ENCODE results near the gene SLAMF7. TPM values are rescaled to one million over a fixed set of nuclear protein-coding genes. Genes with fewer than 3 reads are reported as not detected.

The SLAMF7 gene
- total and polyA plus RNA-seq, 11 donors: 0.21 to 28.0 (median 0.34) TPM; not detected in 4

DNA sequence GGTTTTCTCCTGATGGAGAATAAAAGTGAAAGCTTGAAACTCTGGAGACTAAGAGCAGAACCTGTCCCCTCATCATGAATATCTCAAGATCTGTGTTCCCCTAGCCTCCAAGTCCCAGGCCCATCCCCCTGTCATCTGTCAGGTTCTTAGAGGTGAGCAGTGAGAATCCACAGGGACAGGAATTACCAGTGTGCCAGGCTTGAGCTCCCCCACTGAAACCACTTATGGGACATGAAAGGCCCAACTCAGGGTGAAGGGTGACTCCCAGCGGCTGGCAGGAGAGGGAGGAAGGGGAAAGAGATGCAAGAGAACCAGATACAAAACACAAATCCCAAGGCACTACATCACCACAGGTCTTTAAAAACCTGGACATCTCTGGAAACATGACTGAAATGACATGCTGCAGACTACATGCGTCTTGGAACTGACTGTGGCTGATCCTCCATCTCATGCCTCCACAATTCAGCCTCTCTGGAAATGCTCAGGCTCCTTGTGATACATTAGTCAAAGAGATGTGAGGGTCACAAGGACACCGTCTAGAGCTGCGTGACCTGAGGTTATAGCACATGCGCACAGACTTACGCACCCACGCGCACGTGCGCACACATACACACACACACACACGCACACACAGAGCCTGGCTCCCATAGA is 50.1 kb downstream of the SLAMF7 start:
- intact Hi-C loops (cut with DNase I): no loop called here
- Histone ChIP-seq H3K27ac (no peak overlapping the region), H3K36me3 (no peaks in the 10 kb centered on the region), H3K9me3 (no peaks in the 10 kb centered on the region), H3K4me3 (no peak overlapping the region), H3K4me1 (no peaks in the 10 kb centered on the region), H3K27me3 (no peaks in the 10 kb centered on the region)
- DNase-seq: no peak
- no peak for ATAC-seq
- WGBS, 4 donors: 85 to 90% (median 86%) methylated on average over 11 of the region's 11 CpGs
- TF ChIP-seq, protein P1, sequence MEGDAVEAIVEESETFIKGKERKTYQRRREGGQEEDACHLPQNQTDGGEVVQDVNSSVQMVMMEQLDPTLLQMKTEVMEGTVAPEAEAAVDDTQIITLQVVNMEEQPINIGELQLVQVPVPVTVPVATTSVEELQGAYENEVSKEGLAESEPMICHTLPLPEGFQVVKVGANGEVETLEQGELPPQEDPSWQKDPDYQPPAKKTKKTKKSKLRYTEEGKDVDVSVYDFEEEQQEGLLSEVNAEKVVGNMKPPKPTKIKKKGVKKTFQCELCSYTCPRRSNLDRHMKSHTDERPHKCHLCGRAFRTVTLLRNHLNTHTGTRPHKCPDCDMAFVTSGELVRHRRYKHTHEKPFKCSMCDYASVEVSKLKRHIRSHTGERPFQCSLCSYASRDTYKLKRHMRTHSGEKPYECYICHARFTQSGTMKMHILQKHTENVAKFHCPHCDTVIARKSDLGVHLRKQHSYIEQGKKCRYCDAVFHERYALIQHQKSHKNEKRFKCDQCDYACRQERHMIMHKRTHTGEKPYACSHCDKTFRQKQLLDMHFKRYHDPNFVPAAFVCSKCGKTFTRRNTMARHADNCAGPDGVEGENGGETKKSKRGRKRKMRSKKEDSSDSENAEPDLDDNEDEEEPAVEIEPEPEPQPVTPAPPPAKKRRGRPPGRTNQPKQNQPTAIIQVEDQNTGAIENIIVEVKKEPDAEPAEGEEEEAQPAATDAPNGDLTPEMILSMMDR (IDR thresholded peaks at IDR 0.05): no peak
- TF ChIP-seq POLR2A (IDR thresholded peaks at IDR 0.05): no peak

DNA sequence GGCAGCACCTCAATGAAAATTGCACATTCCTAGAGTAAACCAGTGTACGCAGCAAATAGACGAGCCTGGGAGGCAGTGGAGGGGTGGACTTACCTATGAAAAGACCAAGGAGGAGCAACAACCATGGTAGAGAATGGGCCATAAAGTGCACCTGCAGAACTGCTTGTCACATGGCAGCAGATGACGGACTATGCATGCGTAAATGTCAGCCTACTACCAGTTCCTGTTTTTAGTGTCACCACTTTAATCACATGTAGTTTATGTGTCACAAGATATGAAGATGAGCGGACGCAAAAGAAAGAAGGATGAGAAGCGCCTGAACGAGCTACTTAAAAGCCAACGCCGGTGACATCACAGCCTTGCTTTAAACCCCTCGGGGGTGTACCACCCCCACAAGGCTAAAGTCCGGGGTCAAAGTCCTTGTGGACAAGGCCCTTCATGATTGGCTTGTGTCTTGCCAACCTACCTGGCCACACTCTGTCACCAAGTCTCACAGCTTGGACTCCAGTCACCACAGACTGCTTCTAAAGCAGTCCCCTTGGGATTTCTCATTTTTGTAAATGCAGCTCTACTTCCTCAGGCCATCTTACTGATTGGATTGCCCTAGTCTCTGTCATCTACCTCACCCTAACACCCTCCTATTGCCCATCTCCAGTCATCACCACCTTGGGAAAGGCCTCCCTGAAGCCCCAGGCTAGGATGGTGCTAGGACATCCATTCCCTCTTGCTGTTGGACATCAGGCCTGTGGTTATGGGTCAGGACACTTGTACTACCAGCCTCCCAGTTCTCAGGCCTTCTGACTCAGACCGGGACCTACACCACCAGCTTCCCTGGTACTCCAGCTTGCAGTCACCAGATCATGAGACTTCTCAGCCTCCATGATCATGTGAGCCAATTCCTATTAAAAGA is 50.9 kb downstream of the SLAMF7 start:
- peak in 1 of 4 donors; percentile 22 for ATAC-seq
- H3K27me3 ChIP-seq: no peaks in the 10 kb centered on the region
- intact Hi-C loops (cut with DNase I): no loop called here
- TF ChIP-seq, protein P1 (IDR thresholded peaks at IDR 0.05): no peak
- no peak for TF ChIP-seq POLR2A (IDR thresholded peaks at IDR 0.05)
- H3K9me3 ChIP-seq: peaks cover 0 to 2% (median 0%) of the 10 kb centered on the region in 12 donors
- WGBS, 4 donors: 85 to 88% (median 87%) methylated on average over 13 of the region's 13 CpGs
- H3K36me3 ChIP-seq: no peaks in the 10 kb centered on the region
- no peaks in the 10 kb centered on the region for H3K4me1 ChIP-seq
- H3K27ac ChIP-seq: peak overlapping the region in 1 of 12 donors; percentile 8
- no peak overlapping the region for H3K4me3 ChIP-seq
- DNase-seq: no peak

DNA sequence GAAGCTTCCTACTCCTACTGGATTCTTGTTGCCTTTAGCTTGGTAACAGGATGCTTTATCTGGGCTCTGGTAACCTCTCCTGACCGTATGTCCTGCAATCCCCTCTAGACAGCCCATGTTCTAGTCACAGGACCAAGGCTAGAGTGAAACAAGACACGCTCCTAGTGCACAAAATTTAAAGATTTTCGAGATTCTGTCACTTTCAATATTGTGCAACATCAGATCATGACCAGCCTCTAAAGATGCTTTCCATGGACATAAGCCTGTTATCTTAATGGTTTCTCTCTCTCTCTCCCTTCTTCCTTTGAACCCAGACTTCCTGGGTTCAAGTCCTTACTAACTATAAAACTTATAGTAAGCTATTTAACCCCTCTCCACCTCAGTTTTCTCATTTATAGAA is 55.3 kb downstream of the SLAMF7 start:
- no peak for ATAC-seq
- 28 to 40% (median 33%) methylated on average over 3 of the region's 3 CpGs for WGBS, 4 donors
- intact Hi-C loops (cut with DNase I): no loop called here
- Histone ChIP-seq H3K36me3 (no peaks in the 10 kb centered on the region), H3K9me3 (peaks cover 0 to 4% (median 0%) of the 10 kb centered on the region in 12 donors), H3K4me3 (no peak overlapping the region), H3K27ac (no peak overlapping the region), H3K27me3 (no peaks in the 10 kb centered on the region), H3K4me1 (no peaks in the 10 kb centered on the region)
- no peak for TF ChIP-seq POLR2A (IDR thresholded peaks at IDR 0.05)
- TF ChIP-seq, protein P1 (IDR thresholded peaks at IDR 0.05): no peak
- no peak for DNase-seq

DNA sequence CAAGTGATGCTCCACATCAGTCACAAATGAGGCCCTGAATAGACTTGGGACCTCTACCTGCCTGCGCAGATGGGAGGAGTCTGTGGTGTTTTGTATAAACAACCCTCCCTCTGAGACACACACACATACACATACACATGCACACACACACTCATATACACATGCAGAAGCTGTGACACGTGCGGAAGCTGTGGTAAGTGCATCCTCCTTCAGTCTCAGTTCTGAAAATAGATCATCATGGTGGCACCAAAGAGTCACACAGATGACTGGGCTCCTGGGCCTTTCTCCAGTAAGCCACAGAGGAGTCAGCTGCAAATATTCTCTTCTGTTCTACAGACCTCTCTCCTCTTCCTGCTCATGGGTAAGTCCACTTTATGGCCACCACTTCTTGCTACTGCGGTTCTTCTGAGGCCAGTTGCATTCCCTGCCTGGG is 56.9 kb downstream of the SLAMF7 start, which contains the start of gene LY9:
TSS of gene LY9 (plus strand) at position 224 of the 433 bp plus-strand sequence. CDS start at position 238, 14 bp downstream.
- DNase-seq (no peak), ATAC-seq (peak in 2 of 4 donors; percentile 22 to 33)
- H3K36me3 ChIP-seq: no peaks in the 10 kb centered on the region
- peaks cover 0 to 8% (median 0%) of the 10 kb centered on the region in 12 donors for H3K4me1 ChIP-seq
- peak within 1 kb of the TSS in 1 of 12 donors; percentile 60 for H3K27ac ChIP-seq
- 81 to 91% (median 87%) methylated on average over 4 of the region's 4 CpGs for WGBS, 4 donors
- H3K4me3 ChIP-seq: peak within 1 kb of the TSS in 2 of 12 donors; percentile 26 to 49
- H3K9me3 ChIP-seq: peaks cover 0 to 4% (median 0%) of the 10 kb centered on the region in 12 donors
- TF ChIP-seq, protein P1 (IDR thresholded peaks at IDR 0.05): no peak
- no peak for TF ChIP-seq POLR2A (IDR thresholded peaks at IDR 0.05)
- no peaks in the 10 kb centered on the region for H3K27me3 ChIP-seq
- intact Hi-C loops (cut with DNase I): no loop called here

Data from heart left ventricle (tissue), 16 donors.